ENCODE measurements around the gene MINDY1.

DNA sequence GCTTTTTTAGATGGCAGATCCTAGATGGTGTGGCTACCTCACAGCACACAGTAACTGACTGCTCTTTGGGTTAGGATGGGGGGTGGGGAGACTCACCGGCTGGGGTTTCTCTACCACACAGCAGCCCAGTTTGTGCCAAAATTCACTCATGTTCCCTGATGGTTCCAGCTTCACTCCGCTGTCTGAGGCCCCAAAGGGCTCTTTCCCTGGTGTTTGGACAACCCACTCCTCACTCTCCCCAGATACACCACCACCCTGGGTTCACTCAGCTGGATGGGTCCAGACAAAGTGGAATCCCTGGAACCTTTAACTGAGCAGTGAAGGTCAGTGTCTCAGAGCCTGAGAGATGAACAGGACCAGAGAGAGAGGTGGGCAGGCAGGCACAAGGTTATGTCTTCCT is 48.9 kb upstream of the MINDY1 start:
- no peak for TF ChIP-seq POLR2A (IDR thresholded peaks at IDR 0.05; ENCODE audit: low read depth, low read length)
- no peak for TF ChIP-seq POLR2AphosphoS5 (IDR thresholded peaks at IDR 0.05; ENCODE audit: low read depth, low read length)

Measured in GM12892 (cell line).